Activated CD8-positive, alpha-beta memory T cell treated with anti-CD3 and anti-CD28 coated beads, Interleukin-2, amount 50 U/mL, for 4 hours (primary cell): ENCODE data around the gene HRNR.
A peak's percentile ranks its signal among the peaks of the same experiment; 100 is the strongest.

Source experiments
- DNase-seq: peaks from one replicate; pipeline ENCODE4 v3.0.0-alpha.2; 2020

Gene HRNR

GRCh38 chr1:152188673-152189591, 35.1 kb downstream of the HRNR start:
- DNase-seq, result peak; percentile 83

GRCh38 chr1:152186556-152187285, 37.3 kb downstream of the HRNR start:
- DNase-seq, result no peak

- DNase-seq, result peak; percentile 18
Measured at GRCh38 chr1:152185544-152186391, 38.2 kb downstream of the HRNR start.

DNA sequence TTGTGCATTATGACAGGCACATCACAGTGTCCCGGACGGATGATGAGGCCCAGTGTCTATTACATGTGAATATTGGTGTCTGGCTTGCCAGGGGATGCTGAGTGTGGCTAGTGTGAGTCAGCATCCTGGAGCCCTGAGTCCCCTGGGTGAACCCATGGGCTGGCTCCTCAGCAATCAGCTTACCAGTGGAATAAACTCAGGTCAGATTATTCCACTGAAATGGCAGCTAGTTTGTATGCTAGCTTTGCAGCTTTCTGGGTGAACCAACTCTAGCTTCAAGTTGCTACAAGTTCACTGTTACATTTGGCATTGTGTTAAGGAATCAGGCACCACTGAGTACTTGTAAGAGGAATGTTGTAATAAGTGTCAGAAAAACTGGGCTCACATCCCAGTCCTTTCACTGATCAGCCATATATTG, 41.0 kb downstream of the HRNR start:
- no peak for DNase-seq

GRCh38 chr1:152182431-152182830, 41.6 kb downstream of the HRNR start:
- no peak for DNase-seq

DNA sequence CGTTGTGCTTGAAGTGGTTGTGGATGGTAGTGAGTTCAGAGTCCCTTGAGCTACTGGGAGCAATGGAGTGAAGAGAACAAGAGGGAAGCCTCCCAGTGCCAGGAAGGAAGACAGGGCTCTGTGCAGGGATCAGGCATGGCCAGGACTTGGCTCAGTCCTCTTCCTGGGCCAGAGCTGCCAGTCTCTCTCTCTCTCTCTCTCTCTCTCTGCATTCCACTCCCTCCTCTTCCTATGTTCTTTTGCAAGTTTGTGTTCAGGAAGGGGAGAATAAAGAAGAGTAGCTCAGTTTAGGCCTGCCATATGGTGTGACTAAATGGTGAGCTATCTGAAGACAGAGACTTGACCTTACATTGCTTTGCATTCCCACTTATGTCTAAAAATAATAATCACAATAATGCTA, 44.4 kb downstream of the HRNR start:
- no peak for DNase-seq

DNA sequence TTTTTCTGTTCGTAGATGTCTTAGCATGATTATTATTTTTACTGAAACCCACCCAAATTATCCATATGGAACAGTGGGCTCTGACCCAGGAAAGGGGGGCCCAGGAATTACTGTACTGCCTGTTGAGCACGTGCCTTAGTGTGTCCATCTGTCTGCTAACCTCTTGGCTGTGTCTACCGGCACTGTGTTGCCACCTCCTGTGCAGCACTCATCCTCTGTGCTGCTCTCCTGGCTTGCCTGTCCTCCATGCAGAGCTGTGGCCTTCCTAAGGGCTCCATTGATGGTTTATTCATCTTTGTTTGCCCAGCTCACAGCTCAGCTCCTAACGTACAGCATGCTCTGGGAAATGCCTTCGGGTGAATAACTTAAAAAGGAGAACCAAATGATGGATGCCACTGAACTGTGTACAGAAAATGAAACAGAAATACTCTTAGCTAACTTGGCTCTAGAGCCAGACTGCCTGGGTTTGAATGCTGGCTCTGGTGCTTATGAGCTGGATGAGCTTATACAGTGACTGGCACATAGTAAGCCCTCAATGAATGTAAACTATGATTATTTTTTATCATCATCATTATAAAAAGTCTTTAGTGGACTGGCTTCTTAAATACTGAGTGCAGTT, 53.6 kb downstream of the HRNR start:
- no peak for DNase-seq

- DNase-seq, result no peak
Measured at GRCh38 chr1:152169366-152170025, 54.5 kb downstream of the HRNR start.

- no peak for DNase-seq
Measured at GRCh38 chr1:152168535-152168868, 55.5 kb downstream of the HRNR start.

GRCh38 chr1:152167835-152168534, 56.0 kb downstream of the HRNR start:
- no peak for DNase-seq

GRCh38 chr1:152166966-152167365, 57.0 kb downstream of the HRNR start:
- no peak for DNase-seq

DNA sequence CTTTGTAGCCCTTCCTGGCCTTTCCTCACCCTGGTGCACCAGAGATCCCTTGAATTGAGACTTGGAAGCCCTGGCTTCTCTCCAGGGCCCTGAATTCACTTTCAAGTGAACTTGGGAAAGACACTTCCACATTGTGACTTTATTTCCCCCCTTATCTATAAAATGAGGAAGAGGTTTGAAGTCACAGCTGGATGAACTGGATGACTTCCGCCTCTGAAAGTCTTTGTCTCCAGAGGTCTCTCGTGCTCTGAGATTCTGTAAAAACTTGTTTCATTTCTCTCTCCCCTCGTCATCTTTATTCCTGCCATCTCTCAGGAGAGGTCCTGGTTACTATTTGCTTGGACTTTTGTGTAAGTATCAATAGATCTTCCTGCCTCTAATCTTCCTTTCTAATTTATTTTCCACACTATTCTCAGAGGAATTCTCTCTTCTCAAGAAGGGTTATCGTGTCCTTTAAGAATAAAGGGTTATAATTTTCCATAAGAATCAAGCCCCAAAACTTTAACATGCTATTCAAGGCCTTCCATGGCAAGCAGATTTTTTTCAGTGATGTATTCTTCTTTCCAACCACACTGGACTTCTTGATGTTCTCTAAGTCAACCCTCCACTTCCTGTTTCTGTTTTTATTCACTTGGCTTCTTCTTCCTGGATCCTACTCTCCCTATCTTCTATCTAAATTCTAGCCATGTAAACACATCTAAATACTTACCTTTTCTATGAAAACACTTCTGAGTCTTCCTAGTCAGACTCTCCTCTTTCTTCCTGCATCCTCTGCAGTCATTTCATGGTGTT, 58.5 kb downstream of the HRNR start:
- no peak for DNase-seq

DNA sequence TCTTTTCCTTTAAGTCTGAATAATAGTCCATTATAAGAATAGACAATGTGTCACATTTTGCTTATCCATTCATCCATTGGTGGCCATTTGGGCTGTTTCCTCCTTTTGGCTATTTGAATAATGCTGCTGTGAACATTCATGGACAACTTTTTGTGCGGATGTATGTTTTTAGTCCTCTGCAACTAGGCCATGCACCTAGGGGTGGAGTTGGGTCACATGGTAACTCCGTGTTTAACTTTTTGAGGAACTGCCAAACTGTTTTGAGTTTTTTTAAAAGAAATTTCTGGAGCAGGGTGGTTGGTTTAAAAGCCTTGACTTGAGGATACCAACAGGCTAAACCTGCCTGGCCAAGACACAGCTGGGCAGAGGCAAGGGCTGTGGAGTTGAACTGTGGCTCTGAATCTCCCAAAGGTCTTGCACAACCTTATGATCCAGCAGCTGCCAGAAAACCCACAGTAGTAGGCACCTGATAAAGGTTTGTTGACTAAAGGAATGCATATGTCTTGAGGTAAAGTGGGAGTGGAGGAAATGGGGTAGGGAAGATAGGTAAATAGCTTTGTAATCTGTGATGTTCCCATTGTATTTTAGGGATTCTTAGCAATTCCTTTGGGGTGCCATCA, 59.4 kb downstream of the HRNR start:
- DNase-seq, result no peak

GRCh38 chr1:152162792-152163463, 61.1 kb downstream of the HRNR start:
- no peak for DNase-seq
